GM18505 (cell line): ENCODE data around the gene C4BPB.

Source experiments
- ATAC-seq: cut with Tn5 transposase; IDR thresholded peaks from one replicate; pipeline ENCODE4 v1.9.1; 2021; ENCODE audit not compliant: unreplicated experiment
- POLR2A ChIP-seq: IDR thresholded peaks from 4 replicates; pipeline ENCODE4 v1.6.1; 2011; ENCODE audit warnings: borderline replicate concordance; ENCODE audit not compliant: insufficient read depth, insufficient read length; ENCODE audit errors: extremely low read depth

Gene C4BPB

DNA sequence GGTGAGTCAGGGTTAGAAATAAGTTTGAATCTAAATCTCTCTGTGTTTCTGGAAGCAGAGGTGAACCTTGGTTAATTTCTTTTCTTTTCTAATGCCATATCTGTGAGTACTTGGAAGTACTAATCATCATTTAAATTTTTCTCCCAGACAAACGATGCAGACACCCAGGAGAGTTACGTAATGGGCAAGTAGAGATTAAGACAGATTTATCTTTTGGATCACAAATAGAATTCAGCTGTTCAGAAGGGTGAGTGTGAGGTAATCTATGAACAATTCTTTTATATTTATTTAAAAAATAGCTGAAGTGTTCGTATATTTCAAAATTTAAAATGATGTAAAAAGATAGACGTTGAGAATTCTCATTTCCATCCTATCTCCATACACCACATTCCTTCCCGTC, 26.6 kb downstream of the C4BPB start:
- ATAC-seq, result no peak
- TF ChIP-seq POLR2A, result no peak

- TF ChIP-seq POLR2A, result no peak
- no peak for ATAC-seq
Measured at GRCh38 chr1:207124389-207124788, 35.7 kb downstream of the C4BPB start.

GRCh38 chr1:207128336-207128921, 39.8 kb downstream of the C4BPB start:
- no peak for TF ChIP-seq POLR2A
- no peak for ATAC-seq

GRCh38 chr1:207129053-207129452, 40.4 kb downstream of the C4BPB start:
- no peak for ATAC-seq
- TF ChIP-seq POLR2A, result no peak

DNA sequence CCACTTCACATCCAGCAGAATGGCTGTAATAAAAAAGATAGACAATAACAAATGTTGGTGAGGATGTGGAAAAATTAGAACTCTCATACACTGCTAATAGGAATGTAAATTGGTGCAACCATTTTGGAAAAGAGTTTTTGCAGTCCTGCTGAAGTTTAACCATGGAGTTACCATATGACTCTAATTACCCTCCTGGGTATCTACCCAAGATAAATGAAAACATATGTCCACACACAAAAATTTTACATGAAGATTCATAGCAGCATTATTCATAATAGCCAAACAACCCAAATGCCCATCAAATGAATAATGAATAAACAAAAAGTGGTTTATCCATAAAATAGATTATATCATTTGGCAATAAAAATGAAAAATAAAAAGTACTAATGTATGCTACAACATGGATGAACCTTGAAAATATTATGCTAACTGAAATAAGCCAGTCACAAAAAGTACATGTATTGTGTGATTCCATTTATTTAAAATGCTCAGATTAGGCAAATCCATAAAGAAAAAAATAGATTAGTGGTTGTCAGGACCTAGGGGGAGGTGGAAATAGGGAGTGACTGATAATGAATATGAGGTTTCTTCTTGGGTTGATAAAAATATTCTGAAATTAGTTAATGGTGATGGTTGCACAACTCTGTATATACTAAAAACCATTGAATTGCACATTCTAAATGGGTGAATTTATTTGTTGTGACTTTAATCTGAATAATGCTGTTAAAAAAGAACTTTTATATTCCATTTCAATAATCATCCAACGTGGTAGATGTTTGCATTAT, 41.8 kb downstream of the C4BPB start:
- no peak for ATAC-seq
- TF ChIP-seq POLR2A, result no peak

DNA sequence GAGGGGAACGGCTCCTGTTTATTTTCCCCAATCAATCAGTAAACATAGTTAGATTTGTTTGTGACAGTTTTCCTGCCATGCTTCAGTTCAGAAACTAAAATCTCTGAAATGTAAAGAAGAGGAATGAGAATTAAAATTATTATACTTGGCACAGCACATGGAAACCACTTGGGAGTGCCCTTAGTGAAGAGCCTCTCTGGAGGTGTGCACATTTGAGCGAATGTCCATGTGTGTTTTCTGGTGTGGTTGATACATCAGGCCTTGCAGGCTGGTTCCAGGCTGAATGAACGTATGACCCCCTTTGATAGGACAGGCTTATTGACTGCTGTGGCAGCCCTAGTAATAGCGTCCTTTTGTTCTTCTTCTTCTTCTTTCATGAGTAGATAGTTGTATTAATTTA, 42.5 kb downstream of the C4BPB start:
- no peak for TF ChIP-seq POLR2A
- no peak for ATAC-seq

GRCh38 chr1:207134581-207134980, 45.9 kb downstream of the C4BPB start:
- TF ChIP-seq POLR2A, result no peak
- no peak for ATAC-seq

DNA sequence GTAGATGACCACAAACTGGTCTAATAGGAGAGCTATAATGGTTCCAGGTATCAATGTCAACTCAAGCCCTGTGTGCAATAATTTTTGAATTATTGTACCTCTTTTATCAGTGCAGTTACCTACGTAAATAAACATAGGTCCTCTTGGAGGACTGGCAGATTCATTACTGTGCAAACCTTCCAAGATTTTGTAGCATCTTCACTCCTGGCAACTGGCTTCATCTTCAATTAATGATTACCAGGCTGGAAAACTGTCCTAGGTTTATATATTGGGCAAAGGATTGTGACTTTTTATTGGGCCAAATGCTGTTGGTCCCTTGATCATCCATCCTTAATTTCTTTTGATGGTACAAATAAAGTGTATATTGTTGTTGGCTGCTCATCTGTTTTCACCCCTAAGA, 51.0 kb downstream of the C4BPB start:
- TF ChIP-seq POLR2A, result no peak
- ATAC-seq, result no peak

- ATAC-seq, result no peak
- TF ChIP-seq POLR2A, result no peak
Measured at GRCh38 chr1:207140536-207140935, 51.9 kb downstream of the C4BPB start.

DNA sequence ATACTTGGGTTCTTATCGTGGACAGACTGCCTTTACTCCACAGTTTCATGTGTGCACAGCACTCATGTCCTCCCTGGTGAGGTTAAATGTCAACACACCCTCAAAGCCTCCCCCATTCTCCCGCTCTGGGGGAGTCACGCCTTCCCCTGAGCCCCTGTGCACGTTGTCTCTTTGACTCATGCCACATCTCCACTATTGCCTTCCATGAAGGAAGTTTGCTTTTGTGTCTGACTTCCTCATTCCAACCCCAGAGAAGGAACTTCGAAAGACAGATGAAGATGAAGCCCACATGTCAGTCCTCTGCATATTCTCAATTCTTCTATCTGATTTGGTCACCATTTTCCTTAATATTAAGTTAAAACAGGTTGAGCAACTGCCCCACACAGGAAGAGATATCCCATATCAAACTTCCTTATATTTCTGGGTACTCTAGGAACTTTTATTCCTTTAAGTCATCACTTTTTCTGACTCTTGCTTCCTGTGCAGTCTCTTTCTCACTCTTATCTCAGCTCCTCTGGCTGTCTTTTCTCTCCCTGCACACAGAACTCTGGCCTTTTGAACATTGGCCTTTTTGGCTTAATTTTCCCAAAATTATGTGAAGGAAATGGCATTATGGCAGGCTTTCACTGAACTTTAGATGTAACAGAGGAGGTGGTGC, 56.9 kb downstream of the C4BPB start:
- TF ChIP-seq POLR2A, result no peak
- no peak for ATAC-seq
